Amniotic stem cell (primary cell): ENCODE data around the gene KLK11.

Source experiments
- DNase-seq: peaks from one replicate; lab custom pipeline; 2025; lab: John Stamatoyannopoulos, UW

KLK11 gene

DNA sequence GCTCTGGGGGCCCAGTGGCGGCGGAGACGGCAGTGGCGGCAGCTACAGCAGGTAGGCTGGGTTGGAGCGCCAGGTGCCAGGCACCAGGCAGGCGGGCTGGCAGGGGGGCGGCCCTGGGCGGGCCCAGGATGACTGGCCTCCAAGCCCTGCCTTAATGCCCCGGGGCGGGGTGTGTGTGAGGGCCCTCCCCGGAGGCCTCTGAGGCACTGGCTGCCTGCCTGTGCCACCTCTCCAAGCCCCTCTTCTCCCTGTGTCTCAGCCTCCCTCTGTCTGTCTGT lies at the start of gene KLK11:
TSS of gene KLK11 (minus strand) at position 63 of the 278 bp plus-strand sequence. CDS start 985 bp downstream, outside the sequence.
- no peak for DNase-seq

DNA sequence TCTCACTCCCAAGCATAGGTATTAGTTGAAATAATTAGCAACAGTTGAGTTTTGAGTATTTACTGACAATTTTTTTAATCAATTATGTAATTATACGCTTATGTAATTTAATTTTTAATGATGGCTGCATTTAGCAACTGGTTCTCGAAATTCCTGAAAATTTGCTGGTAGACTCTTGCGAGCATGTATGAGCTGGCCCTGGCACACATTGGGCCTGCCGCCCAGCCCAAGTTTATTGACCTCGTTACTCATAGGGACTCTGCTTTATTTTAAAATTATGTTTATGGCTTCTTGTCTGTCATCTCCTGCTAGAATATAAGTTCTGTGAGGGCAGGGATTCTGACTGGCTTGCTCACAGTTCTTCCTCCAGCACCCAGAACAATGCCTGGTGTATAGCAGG lies 49.6 kb upstream of the KLK11 start:
- no peak for DNase-seq

GRCh38 chr19:51071095-51071405 lies 44.6 kb upstream of the KLK11 start:
- DNase-seq, result no peak

DNA sequence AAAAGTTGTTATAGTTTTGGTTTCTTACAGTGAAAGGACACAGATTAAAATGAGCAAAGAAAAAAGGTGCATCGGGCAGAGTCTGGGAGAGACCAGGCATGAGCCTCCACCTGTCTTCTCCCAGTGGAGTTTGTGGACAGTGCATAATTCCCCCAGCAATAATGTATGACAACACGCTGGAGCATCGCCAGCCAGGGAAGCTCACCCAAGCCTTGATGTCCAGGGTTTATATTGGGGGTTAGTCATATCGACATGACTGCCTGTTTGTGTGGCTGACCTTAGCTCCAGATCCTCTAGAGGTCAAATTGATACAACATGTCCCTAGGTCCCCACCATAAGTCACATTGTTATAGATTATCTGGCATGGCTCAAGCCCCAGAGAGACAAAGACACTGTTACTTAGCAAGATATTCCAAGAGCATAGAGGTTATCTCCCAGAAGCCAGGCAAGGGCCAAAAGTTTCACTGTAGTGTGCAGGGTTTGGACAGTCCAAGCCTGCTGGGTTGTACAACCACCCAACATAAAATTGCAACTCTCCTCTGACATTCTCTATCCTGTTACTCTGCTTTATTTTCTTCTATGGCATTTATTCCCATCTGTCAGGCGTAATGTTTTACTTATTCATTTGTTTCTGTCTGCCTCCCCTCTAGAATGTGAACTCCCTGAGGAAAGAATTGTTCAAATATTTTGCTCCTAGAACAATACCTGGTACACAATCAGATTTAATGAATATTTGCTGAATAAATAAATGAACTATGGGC lies 44.1 kb upstream of the KLK11 start:
- DNase-seq, result no peak

- DNase-seq, result no peak
Measured at GRCh38 chr19:51066393-51067186, 40.2 kb upstream of the KLK11 start.

DNA sequence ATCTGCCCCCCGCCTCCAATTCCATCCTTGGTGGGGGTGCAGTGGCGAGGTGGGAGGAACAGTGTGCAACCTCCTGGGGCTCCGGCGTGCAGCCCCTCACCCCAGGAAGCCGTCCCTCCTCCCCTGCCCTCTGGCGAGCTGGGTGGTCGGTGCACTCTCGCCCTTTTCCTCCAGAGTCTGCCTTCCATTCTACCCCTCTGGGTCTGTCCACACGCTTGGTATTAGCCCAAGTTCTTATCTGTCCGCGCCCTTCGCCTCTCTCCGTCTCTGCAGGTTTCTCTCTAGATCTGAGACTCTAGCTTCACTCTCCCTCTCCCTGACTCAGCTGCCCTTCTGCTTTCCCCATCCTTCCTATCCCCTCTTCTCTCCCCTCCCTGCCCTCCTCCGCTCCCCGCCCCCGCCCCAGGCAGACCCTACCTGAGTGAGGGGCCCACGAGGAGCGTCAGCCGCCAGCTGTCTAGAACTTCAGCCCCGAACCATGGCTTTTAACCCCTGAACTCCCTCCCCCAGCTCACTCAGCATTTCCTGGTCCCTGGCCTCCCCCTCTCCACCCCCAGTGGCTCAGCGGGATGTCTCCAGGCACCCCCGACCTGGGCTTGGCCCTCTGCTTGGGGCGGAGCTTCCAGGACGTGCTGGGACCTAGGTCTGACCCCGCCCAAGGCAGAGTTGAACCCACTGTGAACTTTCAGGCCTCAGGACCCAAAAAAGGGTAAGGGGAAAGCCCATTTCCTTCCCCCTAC lies 39.0 kb upstream of the KLK11 start:
- no peak for DNase-seq

DNA sequence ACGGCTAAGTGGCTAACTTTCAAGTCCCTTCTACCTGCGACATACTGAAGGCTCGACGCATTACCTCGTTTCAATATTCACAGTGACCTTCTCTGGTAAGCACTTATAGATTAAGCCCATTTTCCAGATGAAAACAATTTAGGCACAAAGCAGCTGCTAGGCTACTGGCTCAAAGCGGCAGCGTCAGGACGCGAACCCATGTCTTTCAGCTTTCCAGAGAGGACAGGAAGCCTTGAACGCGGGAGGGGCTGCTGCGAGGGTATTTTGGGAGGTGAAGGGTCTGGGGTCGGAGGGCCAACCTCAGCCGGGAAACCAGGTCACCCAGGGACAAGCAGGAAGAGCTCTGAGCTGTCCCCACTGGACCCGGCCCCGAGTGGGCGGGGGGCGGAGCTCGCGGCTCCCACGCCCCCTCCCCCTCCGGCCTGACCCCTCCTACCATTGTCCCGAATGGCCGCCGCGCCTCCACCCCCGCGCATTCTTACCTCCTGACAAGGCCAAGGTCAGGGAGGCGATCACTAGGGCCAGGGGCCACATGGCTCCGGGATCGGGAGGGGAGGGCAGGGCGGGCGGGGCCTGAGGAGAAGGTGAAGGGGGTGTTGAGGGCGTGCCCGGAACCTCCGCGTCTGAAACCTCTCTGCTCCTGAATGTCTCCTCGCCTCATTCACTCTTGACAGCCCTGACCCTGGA lies 38.3 kb upstream of the KLK11 start, which contains the start of gene KLK13:
TSS of gene KLK13 (minus strand) at position 559 of the 687 bp plus-strand sequence. CDS start at position 534, 25 bp downstream.
- DNase-seq, result no peak

DNA sequence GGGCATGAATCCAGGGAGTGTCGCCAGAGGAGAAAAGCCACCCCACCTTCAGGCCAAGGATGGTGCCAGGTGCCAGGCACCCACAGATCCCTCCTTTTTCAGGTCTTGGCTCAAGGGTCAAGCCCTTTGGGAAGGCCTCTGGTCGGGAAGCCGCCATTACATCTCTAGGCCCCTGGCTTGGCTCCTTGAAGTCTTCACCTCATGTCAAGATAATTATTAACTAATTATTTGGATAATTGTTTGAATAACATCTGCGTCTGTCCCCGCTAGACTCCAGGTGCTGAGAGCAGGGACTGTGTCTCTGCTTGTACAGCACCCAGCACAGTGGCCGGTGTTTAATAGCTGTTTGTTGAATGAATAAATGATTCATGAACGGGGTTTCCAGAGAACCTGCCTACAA lies 37.2 kb upstream of the KLK11 start:
- no peak for DNase-seq

GRCh38 chr19:51060973-51061372 lies 34.6 kb upstream of the KLK11 start:
- DNase-seq, result no peak

DNA sequence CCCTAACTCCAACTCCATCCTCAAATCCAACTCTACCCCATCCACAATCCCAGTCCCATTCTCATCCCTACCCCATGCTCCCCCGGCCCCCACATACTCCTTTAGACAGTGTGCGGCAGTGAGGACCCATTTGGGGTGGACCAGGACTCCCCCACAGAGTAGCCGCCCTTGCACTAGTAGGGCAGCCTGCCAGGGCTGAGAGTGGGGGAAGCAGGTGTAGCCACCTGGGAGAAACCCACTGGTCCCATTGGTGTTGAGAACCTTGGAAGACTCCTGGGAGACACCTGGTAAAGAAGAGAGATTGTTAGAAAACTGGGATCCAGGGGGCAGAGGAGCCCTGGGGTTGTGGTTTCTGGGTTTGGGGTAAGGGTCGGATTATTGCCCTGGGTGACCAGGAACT lies 33.9 kb upstream of the KLK11 start:
- no peak for DNase-seq

DNA sequence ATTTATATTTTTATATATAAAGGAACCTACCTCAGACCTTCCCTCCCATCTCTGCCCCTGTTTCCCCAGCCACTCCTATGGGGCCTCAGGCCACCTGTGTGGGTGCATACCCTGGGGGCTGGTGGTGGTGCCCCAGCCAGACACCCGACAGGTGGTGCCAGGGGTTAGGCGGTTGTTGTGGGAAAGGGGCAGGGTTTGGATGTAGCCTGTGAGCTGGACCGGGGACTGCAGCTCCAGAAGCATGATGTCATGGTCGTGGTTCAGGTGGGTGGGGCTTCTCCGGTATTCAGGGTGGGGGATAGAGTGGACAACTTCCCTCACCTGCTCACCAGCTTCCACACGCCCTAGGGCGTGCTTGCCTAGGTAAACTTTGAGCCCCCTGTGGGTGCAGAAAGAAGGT lies 33.3 kb upstream of the KLK11 start:
- DNase-seq, result no peak

DNA sequence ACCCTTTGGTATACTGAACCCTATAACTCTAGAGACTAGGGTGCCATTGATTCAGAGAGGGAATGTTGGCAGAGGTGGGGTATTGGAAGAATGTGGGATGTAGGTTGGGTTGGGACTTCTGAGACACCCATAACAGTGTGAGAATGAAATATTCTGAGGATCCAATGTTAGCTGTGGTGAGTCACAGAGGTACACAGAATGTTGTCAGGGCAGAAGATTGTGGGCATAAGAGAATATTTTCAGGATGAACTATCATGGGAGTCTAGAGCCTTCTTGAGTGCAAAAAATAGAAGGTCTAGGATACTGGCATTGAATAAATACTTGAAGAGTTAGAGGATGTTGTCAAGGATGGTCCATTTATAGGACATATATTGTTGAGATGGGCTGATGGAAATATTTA lies 29.4 kb upstream of the KLK11 start:
- no peak for DNase-seq

- no peak for DNase-seq
Measured at GRCh38 chr19:51047031-51047335, 20.6 kb upstream of the KLK11 start.

DNA sequence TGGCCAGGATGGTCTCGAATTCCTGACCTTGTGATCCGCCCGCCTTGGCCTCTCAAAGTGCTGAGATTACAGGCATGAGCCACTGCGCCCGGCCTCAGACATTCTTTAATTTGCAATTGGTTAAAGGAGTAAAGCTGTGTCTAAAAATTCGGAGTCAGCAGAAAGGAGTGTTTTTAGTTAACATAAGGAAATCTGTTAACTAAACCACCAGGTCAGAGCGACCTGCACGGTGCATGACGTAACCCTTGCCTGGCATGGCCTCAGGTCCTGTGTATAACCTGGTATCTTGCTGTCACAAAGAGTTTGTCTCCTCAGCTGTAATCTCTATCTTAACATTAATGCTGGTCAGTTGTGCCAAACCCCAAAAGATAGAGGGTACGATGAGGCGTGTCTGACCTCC lies 17.9 kb upstream of the KLK11 start:
- DNase-seq, result no peak

GRCh38 chr19:51043497-51043896 lies 17.1 kb upstream of the KLK11 start:
- DNase-seq, result no peak

DNA sequence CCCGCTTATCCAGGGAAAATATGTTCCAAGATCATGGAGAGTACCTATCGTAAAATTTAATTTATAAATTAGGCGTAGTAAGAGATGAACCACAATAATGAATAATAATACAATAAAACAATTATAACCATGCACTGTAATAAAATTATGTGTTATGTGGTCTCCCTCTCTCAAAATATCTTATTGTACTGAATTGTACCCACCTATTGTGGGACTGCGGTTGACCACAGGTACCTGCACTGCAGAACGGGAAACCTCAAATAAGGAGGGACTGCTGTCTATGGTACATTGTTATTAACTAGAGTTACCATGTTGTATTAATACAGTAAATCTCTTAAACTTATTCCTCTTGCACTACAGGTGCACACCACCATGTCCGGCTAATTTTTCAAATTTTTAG lies 13.7 kb upstream of the KLK11 start:
- DNase-seq, result no peak

GRCh38 chr19:51036519-51036918 lies 10.1 kb upstream of the KLK11 start:
- DNase-seq, result no peak

- DNase-seq, result no peak
Measured at GRCh38 chr19:51034704-51035103, 8.3 kb upstream of the KLK11 start, which contains the start of gene KLK12. TSS of gene KLK12 (minus strand) at chr19:51035002. CDS start at chr19:51034621, 381 bp downstream.

DNA sequence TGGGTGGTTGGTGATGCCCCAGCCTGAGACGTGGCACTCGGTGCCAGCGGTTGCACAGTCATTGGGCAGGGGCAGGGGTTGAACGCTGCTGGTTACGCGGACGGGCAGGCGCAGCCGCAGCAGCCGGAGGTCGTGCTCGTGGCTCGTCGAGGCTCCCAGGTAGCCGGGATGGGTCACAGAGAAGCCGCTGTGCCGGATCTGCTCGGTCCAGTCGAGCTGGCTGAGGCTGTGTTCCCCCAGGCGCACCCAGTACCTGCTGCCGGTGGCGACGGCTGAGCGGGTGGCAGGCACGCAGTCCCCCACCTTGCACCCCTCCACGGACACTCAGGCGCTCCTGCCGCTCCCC lies 5.4 kb upstream of the KLK11 start:
- no peak for DNase-seq

DNA sequence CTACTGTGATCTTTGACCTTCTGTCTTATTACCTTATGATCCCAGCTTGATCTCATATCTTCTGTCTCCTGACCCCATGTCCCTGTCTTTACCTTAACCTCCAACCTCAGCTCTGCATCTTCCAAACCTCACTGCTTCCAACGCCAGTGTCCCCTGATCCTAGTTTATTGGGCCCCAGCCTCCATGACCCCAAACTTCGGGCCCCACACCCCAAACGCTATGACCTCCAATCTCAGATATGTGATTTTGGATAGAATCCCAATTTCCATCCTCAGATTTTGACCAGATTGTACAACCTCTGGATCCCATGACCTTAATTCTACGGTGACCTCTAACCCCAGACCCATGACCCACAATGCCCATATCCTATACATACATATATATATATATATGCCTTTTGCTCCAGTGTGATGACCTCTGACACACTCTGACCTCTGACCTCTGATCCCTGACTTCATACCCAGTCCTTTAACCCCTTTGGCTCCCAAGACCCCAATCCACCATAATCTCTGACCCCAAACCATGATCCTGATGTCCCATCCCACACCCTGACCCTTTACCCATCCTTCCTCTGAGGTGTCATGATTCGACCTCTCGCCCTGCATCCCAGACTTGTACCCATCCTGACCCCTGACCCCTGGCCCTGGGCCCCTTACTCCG lies 4.9 kb upstream of the KLK11 start:
- DNase-seq, result no peak

GRCh38 chr19:51030631-51031030 lies 4.2 kb upstream of the KLK11 start:
- DNase-seq, result no peak

GRCh38 chr19:51029718-51030117 lies 3.3 kb upstream of the KLK11 start:
- no peak for DNase-seq
